Activated CD4-positive, alpha-beta T cell treated with anti-CD3 and anti-CD28 coated beads for 1 hour (primary cell): ENCODE results near the gene HIRA.

Source experiments
- DNase-seq: peaks from one replicate; pipeline ENCODE4 v3.0.0-alpha.2; 2020

HIRA gene, protein sequence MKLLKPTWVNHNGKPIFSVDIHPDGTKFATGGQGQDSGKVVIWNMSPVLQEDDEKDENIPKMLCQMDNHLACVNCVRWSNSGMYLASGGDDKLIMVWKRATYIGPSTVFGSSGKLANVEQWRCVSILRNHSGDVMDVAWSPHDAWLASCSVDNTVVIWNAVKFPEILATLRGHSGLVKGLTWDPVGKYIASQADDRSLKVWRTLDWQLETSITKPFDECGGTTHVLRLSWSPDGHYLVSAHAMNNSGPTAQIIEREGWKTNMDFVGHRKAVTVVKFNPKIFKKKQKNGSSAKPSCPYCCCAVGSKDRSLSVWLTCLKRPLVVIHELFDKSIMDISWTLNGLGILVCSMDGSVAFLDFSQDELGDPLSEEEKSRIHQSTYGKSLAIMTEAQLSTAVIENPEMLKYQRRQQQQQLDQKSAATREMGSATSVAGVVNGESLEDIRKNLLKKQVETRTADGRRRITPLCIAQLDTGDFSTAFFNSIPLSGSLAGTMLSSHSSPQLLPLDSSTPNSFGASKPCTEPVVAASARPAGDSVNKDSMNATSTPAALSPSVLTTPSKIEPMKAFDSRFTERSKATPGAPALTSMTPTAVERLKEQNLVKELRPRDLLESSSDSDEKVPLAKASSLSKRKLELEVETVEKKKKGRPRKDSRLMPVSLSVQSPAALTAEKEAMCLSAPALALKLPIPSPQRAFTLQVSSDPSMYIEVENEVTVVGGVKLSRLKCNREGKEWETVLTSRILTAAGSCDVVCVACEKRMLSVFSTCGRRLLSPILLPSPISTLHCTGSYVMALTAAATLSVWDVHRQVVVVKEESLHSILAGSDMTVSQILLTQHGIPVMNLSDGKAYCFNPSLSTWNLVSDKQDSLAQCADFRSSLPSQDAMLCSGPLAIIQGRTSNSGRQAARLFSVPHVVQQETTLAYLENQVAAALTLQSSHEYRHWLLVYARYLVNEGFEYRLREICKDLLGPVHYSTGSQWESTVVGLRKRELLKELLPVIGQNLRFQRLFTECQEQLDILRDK

DNA sequence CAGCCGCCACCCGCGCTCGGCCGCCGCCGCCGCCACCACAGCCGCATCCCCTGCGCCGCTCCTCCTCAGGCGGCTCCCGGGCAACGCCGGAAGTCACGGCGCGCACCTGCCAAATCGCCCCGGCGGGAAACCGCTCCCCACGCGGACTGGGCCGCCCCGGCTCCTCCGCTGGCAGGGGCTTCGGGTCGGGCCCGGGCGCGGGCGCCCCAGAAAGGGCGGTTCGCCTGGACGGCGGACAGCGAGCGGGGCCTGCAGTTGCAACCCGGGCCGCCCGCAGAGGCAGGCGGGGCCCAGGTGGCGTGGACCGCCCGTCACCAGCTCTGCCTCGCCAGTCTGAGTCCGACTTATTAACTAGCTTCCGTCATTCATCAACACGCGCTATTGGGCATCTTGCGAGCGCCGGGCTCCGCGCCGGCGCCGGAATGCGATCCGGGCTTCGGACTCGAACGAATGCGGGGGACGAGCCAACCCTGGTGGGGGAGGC is at the start of gene HIRA:
Gene HIRA (minus strand): TSS at position 85 of the 484 bp plus-strand sequence. CDS start 257 bp downstream, outside the sequence.
- DNase-seq = peak; percentile 81

DNA sequence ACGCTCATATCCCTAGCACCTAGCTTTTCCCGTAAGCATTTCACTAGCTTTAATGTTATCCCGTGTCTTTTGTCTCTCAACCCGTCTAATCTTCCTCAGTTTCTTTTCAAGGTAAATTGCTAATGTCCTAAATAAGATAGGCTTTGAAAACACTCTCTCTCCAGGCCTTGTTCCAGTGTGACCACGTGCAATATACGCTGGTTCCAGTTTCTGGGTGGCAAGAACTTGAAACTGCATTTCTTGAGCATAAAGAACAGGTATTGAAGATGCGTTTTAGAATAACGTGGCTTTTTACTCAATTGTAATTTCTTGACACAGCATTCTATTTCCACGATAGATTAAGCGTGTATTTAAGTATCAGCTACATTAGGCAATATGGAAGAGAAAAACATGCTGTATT is 49.3 kb upstream of the HIRA start:
- no peak for DNase-seq

DNA sequence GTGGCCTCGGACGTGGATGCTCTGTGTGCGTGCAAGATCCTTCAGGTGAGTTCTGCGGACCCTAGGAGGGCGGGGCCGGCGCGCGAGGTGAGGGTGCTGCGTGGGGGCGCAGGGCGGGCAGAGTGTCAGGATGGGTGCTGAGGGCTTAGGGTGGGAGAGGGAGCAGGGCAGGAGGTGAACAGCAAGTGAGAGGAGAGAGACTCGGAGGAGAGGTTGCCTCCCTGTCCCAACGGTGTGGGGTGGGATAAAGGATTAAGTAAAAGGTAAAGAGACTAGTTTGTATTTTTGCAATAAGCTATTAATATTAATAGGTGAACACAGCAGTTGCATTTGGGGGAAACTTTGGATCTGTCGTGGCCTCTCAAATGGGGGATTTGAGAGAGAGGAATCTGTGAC is 48.6 kb upstream of the HIRA start:
- DNase-seq = no peak

DNA sequence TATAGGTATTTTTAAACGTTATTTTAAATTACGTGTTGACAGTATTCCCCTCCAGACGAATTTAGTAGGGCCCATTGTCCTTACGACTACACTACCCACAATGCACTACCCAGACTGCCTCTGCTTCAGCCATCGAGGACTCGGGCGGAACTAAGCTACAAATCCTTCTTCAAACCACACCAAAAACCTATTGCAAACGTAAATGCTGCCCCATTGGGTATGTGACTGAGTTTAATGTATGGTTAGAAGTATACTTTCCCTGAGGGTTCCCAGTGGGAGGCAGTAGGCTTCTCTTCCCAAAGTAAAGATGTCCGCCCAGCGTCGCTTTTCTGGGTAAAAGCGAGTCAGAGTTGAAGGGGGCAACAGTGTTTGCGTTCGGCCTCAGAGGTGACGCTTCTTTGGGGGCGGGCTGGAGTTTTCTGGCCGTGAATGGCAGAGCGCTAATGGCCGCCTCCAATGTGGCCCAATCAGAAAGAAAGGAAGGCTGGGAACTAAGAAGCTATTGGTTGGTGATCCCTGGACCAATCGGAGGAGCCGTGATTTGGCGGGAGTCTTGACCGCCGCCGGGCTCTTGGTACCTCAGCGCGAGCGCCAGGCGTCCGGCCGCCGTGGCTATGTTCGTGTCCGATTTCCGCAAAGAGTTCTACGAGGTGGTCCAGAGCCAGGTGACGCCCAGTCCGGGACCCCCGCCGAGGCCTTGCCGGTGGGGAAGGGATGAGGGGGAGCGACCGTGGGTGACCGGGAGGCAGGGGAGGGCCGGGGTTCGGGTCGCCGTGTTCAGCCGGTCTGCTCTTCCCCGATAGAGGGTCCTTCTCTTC is 48.0 kb upstream of the HIRA start, which contains the start of gene CDC45:
Gene CDC45 (plus strand): TSS at position 566 of the 818 bp plus-strand sequence. CDS start 49 bp downstream, at position 615.
- DNase-seq = peak; percentile 88

DNA sequence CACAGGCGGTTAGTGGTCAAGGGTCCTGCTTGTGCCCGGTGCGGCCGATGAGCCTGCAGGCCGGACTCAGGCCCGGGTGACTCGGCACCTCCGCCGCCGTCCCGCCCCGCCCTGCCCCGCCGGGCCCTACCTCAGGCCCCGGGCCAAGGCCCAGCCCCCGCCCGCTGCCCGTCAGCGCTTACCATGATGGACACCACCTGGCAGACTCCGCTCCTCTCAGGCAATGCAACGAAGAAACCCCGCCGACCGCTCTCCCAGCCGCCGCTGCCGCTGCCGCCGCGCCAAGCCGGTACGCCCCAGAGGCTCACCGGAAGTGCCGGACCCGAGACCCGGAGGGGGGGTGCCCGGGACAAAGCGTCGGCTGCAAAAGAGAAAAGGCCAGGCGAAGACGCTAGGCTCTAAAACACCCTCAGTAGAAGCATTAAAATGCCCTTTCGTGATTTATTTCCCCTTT is 47.4 kb upstream of the HIRA start, which contains the start of gene UFD1:
Gene UFD1 (minus strand): TSS at position 293 of the 454 bp plus-strand sequence. CDS start 108 bp downstream, at position 185.
- DNase-seq = peak; percentile 65

DNA sequence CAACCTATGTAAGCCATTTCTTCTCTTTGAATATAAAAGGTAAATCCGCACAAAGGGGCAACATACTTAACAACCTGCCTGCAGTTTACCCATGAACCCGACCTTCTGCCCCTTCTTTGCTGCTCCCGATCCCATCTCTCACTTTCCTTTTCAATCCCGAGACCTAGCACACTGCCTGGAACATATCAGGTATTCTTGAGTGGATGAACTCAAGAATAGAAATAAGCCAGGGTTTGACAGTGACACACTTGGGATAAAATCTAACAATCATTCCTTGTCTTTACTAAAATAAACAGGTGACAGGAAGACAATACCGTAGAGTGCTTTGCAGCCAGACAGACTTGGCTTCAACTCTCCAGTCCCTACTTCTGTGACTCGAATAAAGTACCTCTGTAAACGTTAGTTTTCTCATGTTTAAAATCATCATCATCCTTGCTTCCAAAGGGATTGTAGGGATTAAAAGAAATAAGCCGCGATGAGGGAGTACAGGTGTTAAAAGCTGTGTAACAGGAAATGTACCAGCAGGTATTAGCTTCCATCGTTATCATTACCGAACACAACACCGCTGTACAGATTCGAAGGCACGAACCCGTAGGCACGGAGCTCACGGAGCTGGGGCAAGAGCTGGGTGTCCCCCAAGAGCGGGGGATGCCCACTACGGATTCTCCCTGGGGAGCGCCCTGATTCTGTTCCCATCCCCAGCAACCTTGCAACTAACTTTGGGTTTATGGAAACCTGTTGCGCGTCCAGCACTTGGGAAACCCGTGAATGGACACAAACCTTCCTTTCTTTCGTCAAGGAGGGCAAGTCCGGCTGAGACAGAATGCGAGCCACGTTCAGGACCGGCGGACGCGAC is 46.7 kb upstream of the HIRA start:
- no peak for DNase-seq

DNA sequence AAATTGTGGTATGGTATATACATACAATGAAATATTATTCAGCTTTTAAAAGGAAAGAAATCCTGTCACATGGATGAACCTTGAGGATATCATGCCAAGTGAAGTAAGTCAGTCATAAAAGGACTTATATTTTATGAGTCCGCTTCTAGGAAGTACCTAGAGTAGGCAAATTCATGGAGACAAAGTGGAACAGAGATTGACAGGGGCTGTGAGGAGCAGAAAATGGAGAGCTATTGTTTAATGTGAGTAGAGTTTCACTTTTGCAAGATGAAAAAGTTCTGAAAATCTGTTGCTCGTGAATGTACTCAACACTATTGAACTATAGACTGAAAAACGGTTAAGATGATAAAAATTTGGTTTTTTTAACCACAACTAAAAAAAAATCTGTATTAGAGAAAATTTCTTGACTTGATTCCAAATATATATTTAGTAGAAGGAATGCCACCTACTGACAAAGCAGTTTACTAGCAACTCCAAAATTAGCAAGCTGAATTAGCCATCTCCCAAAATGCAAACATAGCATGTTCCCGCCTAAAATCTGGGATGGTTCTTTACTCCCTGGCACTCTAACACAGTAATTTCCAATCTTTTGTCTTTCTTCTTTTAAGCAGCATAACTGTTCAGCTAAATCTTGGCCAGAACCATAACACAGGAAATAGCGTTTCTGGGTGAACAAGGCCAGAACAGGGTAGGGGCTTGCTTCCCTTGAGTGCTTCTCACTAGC is 46.0 kb upstream of the HIRA start:
- DNase-seq = no peak

DNA sequence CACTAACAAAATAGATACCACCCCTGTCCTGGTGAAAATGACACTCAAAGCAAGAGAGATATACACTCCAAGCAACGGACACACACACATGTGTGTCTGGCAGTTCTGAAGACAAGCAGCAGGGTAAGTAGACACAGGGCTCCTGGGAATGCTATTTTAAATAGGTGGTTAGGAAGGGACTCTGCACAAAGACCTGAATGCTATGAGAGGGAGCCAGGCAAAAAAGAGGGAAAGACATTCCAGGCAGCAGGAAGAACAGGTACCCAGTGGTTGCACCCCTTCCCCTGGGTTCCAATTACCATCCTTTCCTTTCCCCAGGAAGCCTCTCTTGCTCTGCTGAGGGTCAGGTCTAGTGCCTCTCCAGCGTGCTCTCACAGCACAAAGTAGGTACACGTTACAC is 44.5 kb upstream of the HIRA start:
- no peak for DNase-seq

DNA sequence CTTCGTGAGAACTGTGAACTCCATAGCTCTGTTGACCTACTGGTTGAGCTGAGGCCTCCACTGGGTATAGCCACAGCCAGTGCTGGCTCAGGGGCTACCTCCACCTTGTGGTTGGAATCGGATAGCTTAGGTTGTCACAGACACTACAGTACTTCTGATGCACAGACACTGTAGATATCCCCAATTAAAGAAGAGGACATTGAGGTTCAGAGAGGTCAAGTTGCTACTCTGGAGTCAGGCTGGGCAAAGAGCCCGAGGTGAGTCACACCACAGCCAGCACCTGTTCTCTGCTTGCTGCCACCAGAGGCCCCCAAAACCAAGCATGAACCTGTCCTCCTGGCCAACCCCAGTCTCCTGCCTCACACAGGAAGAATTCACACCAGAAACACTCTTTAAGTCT is 42.0 kb upstream of the HIRA start:
- DNase-seq = no peak

DNA sequence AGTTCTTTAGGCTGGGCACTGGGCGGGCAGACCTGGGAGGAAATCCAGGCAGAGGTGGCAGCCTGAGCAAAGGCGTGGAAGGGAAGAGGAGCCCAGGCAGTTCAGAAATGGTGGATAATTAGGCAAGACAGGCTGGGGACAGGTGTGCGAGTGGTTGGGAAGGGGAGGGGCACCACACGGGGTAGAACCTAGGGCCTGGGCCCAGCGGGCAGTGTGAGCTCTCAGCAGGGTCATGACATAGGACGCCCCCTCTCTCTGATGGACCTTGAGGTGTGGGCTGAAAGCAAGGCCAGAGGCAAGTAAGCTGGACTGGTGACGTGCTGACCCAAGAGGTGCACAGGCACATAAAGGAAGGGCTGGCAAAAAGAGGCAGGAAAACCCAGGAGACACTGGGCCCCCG is 40.7 kb upstream of the HIRA start:
- no peak for DNase-seq

DNA sequence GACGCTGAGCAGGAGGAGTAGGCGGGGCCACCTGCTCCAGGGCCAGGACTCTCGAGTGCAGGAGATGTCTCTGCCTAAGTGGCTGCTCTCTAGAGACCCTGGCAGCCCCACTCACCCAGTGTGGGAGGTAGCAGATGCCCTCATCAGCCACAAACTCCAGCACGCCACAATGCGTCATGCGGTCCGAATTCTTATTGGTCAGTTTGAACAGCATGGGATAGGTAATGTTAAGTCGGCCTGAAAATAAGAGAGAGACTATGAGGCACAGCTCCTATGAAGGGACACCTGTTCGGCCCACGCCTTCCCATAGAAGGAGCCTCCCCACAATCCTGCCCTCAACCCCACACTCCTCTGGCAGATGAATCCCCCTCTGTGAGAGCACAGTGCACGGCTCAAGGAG is 40.0 kb upstream of the HIRA start:
- DNase-seq = no peak

DNA sequence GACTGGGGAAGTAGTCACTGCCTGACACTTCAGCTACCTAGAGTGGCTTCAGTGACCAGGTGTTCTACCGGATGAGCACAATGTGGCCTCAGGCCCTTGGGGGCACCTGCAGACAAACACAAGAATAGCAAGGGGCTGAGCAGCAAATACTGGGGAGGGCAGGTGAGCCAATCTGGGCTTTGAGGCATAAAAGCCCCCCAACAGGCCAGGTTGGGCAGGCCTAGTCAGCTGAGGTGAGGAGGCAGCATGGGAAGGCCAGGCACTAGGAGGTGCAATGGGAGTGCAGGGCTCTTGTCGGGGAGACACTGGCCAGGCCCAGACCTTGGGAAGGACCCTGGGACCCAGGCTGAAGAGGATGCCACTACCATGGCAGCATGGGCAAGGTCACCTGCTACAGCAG is 38.5 kb upstream of the HIRA start:
- DNase-seq = no peak

DNA sequence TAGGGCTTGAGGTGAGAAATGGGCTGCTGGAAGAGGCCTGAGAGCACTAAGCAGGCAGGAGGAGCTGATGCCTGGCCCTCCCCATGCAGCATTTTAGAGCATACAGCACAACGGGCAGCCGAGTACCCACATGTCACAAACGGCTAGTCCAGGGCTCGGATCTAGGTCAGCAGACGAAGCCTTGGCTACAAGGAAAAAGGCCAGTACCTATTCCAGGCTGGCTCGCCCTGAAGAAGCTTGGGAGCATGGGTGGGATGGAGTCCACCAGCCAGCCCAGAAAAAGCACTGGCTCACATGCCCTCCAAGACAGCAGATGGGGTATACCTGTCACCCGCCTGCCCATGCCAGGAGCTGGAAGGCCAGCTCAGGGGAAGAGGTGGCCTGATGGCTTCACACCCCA is 37.9 kb upstream of the HIRA start:
- no peak for DNase-seq

DNA sequence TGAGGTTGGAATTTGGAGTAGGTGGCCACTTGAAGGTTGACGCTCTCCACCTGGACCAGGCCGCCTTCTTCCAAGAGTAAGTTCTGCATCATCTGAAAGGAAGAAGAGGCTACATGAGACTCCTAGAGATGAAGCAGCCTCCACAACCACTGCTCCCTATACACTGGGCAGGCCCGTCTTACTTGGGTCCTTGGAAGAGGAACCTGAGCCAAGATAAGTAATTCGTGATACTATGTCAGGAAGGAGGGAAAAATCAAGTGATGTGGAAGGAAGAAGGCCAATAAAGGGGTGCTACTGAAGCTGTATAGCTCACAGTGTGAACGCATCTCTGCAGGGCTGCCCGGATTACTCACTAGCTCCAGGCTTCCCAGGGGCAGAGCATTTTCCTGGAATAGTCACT is 36.4 kb upstream of the HIRA start:
- no peak for DNase-seq

DNA sequence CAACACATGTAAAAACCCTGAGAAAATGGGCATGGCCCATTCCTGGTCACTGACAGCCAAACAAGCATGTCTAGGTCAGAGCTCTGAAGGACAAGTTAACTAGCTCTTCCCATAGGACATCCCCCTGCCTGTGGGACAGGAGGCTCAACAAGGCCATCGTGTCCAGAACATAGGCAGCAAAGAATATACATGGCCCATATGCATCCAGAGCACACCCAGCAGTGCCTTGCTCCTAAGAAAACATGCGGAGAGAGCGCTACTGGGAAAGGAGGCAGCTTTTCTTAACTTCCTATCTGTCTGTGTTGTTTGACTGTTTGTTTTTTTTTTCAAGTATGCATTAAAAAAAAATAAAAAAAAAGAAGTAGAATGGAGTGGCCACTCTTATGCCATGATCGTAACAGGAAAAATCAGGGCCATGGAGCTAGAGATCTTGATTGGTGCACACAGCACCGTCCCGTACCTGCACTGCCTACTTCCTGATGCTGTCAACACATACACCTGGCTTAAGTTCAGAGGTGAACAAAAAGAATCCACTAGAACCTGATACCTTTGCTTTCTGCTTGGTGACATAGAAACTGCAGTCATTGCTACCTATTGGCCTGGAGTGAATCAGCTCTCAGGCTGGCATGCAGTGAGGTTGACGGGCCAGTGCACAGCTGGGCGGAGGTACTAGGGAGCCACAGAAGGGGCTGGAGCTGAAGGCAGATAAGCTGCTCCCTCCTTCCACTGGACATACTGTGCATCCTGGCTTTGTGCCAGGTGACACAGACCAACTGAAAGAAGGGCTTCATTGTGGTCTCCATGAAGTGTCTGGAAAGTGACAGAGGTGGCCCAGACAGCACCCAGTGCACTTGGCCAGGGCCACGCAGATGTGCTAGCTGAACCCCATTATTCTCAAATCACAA is 35.6 kb upstream of the HIRA start:
- no peak for DNase-seq

DNA sequence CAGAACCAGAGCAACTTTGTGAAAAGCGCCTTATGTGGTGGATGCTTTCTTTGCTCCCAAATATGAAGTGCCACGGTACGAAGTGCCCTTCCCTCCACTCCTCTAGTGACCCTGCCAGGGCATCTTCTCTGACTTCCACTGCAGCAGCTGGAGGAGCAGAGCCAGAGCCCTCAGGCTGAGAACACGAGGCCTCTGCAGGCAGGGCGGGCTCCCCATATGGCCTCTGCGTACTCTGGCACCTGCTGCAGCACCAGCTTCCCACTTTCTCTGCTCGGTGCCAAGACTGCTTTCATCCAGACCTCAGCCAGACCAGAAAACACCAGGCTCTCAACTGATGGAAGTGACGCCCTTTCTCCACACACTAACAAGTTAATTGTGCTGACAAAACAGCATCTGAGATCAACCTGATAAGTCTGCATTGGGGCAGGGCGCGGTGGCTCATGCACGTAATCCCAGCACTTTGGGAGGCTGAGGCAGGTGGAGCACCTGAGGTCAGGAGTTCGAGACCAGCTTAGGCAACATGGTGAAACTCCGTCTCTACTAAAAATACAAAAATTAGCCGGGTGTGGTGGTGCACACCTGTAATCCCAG is 34.7 kb upstream of the HIRA start:
- no peak for DNase-seq

DNA sequence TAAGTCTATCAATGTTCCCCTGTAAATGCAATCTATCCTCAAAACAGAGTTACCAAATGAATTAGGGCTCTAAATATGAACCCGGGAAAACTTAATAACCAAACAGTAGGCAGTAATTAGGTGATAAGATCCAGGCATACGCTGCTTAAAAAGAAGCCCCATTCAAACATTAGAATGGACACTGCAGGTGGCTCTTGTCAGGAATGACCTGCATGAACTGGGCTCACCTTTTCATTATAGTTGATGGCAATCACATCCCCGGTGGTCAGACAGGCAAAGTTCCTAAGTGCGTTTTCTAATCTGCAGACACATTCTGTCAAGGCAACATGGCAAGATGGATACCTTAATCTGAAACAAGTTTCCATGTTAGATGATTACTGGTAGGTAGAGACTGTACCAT is 33.4 kb upstream of the HIRA start:
- DNase-seq = no peak

DNA sequence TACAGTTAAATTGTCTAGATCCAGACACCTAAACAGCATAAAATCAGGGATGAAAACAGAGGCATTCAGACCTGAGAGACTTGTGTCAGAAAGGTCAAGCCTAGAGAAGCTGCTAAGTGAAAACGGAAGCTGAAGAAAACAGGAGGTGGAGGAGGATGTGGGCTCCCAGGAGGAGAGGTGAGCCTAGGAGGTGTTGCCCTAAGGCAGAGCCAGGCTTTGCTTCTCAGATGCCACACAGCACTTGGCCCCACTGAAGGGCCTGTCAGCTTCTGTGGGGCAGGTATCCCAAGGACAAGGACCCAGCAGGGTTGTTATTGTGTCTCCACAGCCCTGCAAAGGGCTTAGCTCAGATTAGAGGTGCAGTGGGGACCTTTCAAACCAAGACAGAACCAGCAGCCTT is 33.0 kb upstream of the HIRA start:
- no peak for DNase-seq
